Peyer's patch (tissue), 4 donors: Measurements from ENCODE around the gene SMG1.

Source experiments
- POLR2A ChIP-seq, 2 donors: fragments of 450-650 bp; IDR thresholded peaks; one replicate each; pipeline ENCODE4 v1.5.1; 2017; ENCODE audit warnings: antibody characterized with exemption in 2 of 2, mild to moderate bottlenecking in 2 of 2, moderate library complexity in 2 of 2
- TF ChIP-seq, protein P1 (sequence below), 6 experiments: fragments of 450-650 bp in 4 of 6; fragments of 200-600 bp in 2 of 6; sonication (generic) in 1 of 6; IDR thresholded peaks; one replicate each; pipeline ENCODE4 v1.5.1; 2017 to 2019; ENCODE audit warnings: antibody characterized with exemption in 6 of 6, mild to moderate bottlenecking in 3 of 6, moderate library complexity in 1 of 6

DNA sequence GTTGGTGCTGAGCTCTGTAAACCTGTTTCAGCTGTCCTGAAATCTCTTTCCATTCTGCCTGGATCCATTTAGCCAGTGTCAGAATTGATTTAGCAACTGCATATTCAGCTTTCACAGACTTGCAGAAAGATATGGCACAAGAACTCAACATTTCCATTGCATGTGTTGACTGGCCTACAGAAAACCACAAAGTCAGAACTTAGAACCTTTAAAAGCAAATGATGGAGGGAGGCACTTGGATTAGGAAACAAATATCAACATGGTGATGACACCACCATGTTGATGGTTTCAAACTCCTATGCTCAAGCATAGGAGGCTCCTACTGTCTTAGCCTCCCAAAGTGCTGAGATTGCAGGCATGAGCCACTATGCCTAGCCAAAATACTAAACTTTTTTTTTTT lies 72.5 kb downstream of the SMG1 start:
- TF ChIP-seq, protein P1, sequence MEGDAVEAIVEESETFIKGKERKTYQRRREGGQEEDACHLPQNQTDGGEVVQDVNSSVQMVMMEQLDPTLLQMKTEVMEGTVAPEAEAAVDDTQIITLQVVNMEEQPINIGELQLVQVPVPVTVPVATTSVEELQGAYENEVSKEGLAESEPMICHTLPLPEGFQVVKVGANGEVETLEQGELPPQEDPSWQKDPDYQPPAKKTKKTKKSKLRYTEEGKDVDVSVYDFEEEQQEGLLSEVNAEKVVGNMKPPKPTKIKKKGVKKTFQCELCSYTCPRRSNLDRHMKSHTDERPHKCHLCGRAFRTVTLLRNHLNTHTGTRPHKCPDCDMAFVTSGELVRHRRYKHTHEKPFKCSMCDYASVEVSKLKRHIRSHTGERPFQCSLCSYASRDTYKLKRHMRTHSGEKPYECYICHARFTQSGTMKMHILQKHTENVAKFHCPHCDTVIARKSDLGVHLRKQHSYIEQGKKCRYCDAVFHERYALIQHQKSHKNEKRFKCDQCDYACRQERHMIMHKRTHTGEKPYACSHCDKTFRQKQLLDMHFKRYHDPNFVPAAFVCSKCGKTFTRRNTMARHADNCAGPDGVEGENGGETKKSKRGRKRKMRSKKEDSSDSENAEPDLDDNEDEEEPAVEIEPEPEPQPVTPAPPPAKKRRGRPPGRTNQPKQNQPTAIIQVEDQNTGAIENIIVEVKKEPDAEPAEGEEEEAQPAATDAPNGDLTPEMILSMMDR (IDR thresholded peaks at IDR 0.05) = no peak
- no peak for TF ChIP-seq POLR2A (IDR thresholded peaks at IDR 0.05)
